ENCODE data around the gene CNTN1.

GRCh38 chr12:40963751-40964150 lies 271.5 kb downstream of the CNTN1 start:
- TF ChIP-seq, protein P1, sequence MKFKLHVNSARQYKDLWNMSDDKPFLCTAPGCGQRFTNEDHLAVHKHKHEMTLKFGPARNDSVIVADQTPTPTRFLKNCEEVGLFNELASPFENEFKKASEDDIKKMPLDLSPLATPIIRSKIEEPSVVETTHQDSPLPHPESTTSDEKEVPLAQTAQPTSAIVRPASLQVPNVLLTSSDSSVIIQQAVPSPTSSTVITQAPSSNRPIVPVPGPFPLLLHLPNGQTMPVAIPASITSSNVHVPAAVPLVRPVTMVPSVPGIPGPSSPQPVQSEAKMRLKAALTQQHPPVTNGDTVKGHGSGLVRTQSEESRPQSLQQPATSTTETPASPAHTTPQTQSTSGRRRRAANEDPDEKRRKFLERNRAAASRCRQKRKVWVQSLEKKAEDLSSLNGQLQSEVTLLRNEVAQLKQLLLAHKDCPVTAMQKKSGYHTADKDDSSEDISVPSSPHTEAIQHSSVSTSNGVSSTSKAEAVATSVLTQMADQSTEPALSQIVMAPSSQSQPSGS (CRISPR knock-in tag; IDR thresholded peaks at IDR 0.05), result no peak
- TF ChIP-seq ARHGAP35 (IDR thresholded peaks at IDR 0.05; ENCODE audit: partially characterized antibody), result no peak
